ENCODE measurements around the gene TMEM30A.

TMEM30A gene

DNA sequence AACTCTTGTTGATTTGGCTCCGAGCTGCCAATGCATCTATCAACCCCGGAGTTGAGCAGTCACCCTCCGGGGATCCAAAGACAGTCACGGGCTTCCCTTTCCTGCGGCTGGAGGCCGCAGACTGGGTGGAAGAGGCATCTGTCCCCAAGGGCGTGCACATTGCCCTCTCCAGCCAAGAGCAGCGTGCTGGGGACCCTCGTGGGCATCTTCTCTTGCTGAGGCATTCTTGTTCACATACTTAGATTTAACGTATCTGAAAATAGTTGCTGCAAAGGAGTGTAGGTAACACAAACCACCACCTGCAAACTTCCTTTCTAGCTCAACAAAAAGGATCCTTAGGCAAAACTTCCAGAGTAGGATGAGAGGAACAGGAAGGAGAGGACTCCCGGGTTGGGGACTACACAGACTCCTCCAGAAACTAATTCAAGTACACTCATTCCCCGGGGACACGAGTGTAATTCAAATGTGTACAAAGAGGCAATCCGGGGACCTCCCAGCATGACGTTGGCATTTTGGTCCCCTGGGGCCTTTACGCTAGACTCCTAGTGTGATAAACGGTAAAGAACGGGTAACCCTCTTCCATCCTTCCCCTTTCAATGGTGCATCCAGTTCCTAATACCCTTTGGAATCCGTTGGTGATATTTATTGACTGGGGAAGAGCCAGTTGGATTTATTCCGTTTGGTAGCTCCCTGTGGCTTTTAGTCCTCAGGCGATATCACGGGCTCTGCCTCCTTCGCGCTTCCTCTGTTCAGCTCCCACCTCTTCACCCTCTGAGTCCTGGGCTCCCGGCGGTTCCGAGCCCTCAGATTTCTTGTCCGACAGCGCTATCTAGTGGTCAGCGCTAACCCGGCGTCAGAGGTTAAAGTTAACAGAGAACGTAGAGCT is 76.1 kb downstream of the TMEM30A start:
- H3K18ac ChIP-seq (ENCODE audit: low read length) = no peak overlapping the region
- peak overlapping the region; percentile 37 for H3K4me2 ChIP-seq (ENCODE audit: insufficient read depth, low read length, poor library complexity, severe bottlenecking)
- H3K9ac ChIP-seq (ENCODE audit: low read depth, low read length, poor library complexity) = no peak overlapping the region
- no peaks in the 10 kb centered on the region for H3K79me1 ChIP-seq (ENCODE audit: low read depth, low read length)
- no peak overlapping the region for H3K4me3 ChIP-seq (ENCODE audit: low read length in 2 of 2)
- no peaks in the 10 kb centered on the region for H3K9me3 ChIP-seq (replicated peaks in 1 of 2; ENCODE audit: control insufficient read depth in 2 of 2, insufficient read depth in 1 of 2, low read depth in 1 of 2, low read length in 2 of 2)
- H3K4ac ChIP-seq (ENCODE audit: low read length) = no peak overlapping the region
- no peak overlapping the region for H2BK15ac ChIP-seq (ENCODE audit: low read length)
- no peak overlapping the region for H3K23ac ChIP-seq (ENCODE audit: low read depth, low read length, poor library complexity)
- H2AK5ac ChIP-seq (ENCODE audit: low read depth, low read length) = no peak overlapping the region
- no peak overlapping the region for H2BK5ac ChIP-seq (ENCODE audit: low read length)
- peaks cover 15 to 73% (median 51%) of the 10 kb centered on the region in 3 experiments for H3K27me3 ChIP-seq (ENCODE audit: control insufficient read depth in 3 of 3, insufficient read depth in 3 of 3, low read depth in 1 of 3, low read length in 3 of 3)
- no peak overlapping the region for H4K91ac ChIP-seq (ENCODE audit: low read depth, low read length, poor library complexity)
- no peak overlapping the region for H3K14ac ChIP-seq (ENCODE audit: low read length)
- no peak overlapping the region for H3K27ac ChIP-seq (replicated peaks; ENCODE audit: low read length)
- peak; percentile 86 for DNase-seq (ENCODE audit: low spot score)
- no peak overlapping the region for H2BK12ac ChIP-seq (ENCODE audit: low read length)
- H2BK120ac ChIP-seq (ENCODE audit: low read depth, low read length) = no peak overlapping the region
- no peaks in the 10 kb centered on the region for H3K36me3 ChIP-seq (replicated peaks in 1 of 2; ENCODE audit: control insufficient read depth in 2 of 2, insufficient read depth in 2 of 2, low read length in 2 of 2)
- H2AFZ ChIP-seq (ENCODE audit: low read length) = no peak overlapping the region
- peaks cover 5 to 21% of the 10 kb centered on the region in 2 donors for H3K4me1 ChIP-seq (ENCODE audit: control insufficient read depth in 2 of 2, insufficient read depth in 1 of 2, low read depth in 1 of 2, low read length in 2 of 2)
- no peak overlapping the region for H4K8ac ChIP-seq (ENCODE audit: low read depth, low read length)
- WGBS, 2 donors (ENCODE audit: extremely low coverage in 2 of 2, insufficient read length in 2 of 2, insufficient replicate concordance in 1 of 2) = no CpG with 5 or more reads among the region's 33 CpGs

DNA sequence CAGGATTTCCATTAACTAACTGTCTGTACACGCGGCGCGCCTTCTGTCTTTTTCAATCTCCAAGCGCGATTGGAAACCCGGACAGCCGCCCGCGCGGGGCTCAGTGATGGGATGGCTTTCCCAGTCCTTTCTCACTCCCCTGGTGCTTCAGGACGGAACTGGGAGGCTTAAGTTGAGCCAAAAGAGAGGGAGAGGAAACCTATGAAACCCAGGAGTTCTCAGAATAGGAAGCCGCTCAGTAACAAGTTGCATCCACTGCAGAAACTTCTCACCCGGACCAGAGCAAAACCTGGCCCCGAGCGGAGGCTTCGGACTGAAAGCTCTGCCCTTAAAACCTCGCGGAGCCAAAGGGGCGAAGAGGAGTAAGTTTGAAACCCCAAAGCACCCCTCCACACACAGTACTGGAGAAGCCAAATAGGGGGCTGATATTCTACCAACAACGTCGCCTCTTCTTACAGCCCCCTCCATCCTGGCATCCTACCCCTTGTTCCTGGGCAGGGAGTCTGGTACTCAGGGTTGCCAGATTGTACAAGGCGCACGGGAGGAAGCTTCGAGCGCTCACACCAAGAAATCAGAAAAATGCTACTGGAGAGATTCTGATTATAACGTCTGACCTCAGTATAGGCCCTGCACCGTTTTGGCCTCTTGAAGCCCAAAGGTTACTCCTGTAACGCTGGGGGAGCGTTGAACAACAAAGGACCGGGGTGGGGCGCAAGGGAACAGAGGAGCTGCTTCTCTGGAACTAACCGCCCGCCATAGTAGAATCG is 77.8 kb downstream of the TMEM30A start:
- Histone ChIP-seq H3K9me3 (replicated peaks in 1 of 2; ENCODE audit: control insufficient read depth in 2 of 2, insufficient read depth in 1 of 2, low read depth in 1 of 2, low read length in 2 of 2) (no peaks in the 10 kb centered on the region), H3K4ac (ENCODE audit: low read length) (no peak overlapping the region), H3K27me3 (ENCODE audit: control insufficient read depth in 3 of 3, insufficient read depth in 3 of 3, low read depth in 1 of 3, low read length in 3 of 3) (peaks cover 23 to 91% (median 68%) of the 10 kb centered on the region in 3 experiments), H3K18ac (ENCODE audit: low read length) (peak overlapping the region; percentile 53), H3K4me1 (ENCODE audit: control insufficient read depth in 2 of 2, insufficient read depth in 1 of 2, low read depth in 1 of 2, low read length in 2 of 2) (peaks cover 5 to 25% of the 10 kb centered on the region in 2 donors), H4K8ac (ENCODE audit: low read depth, low read length) (no peak overlapping the region), H4K91ac (ENCODE audit: low read depth, low read length, poor library complexity) (no peak overlapping the region), H3K79me1 (ENCODE audit: low read depth, low read length) (no peaks in the 10 kb centered on the region), H2BK5ac (ENCODE audit: low read length) (no peak overlapping the region), H3K4me3 (ENCODE audit: low read length in 2 of 2) (peak overlapping the region in 1 of 2 donors; percentile 73), H3K36me3 (replicated peaks in 1 of 2; ENCODE audit: control insufficient read depth in 2 of 2, insufficient read depth in 2 of 2, low read length in 2 of 2) (no peaks in the 10 kb centered on the region), H2BK120ac (ENCODE audit: low read depth, low read length) (no peak overlapping the region), H2BK15ac (ENCODE audit: low read length) (peak overlapping the region; percentile 5), H3K23ac (ENCODE audit: low read depth, low read length, poor library complexity) (no peak overlapping the region), H3K4me2 (ENCODE audit: insufficient read depth, low read length, poor library complexity, severe bottlenecking) (peak overlapping the region; percentile 96), H3K27ac (replicated peaks; ENCODE audit: low read length) (no peak overlapping the region), H2AFZ (ENCODE audit: low read length) (peak overlapping the region; percentile 87), H2AK5ac (ENCODE audit: low read depth, low read length) (no peak overlapping the region), H2BK12ac (ENCODE audit: low read length) (no peak overlapping the region), H3K14ac (ENCODE audit: low read length) (no peak overlapping the region), H3K9ac (ENCODE audit: low read depth, low read length, poor library complexity) (peak overlapping the region; percentile 33)
- WGBS, 2 donors (ENCODE audit: extremely low coverage in 2 of 2, insufficient read length in 2 of 2, insufficient replicate concordance in 1 of 2) = no CpG with 5 or more reads among the region's 35 CpGs
- DNase-seq (ENCODE audit: low spot score) = peak; percentile 37

DNA sequence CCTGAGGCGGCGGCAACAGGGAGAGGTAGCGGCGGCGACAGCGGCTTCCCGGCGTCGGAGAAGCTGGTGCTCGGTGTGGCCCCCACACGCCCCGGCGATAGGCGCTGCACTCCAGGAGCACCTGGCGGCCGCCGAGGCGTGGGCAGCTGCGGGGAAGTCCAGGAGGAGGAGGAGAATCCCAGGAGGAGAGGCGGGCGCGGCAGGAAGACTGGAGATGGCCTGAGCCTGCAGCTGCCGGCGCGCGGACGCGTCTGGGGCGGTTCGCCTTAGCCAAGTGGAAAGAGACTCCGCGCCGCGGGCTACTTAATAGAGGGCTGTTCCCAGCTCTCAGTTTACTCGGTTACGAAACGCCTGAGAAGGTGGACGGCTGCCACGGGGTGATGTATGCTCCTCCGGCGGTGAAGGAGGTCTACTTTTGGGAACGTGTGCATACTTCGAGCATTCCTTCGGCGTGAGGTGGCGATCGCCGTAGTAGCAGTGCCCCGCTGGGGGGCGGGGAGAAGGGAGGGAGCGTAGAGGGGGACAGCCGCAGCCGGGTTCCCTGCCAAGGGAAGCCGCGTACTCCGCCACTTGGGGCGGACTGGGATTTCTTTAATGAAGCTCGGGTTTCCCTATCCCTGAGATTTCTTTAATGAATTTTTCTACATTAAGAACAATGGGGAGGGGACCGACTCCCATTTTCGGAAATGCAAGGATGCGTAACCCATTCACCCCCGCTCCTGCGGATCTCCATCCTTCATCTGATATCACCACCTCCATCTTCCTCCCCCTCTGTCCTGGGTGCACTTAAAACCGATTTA is 78.6 kb downstream of the TMEM30A start, which contains the start of gene COL12A1:
TSS of gene COL12A1 (minus strand) at position 278 of the 800 bp plus-strand sequence. CDS start 3,261 bp downstream, outside the sequence.
- Histone ChIP-seq H3K27me3 (ENCODE audit: control insufficient read depth in 3 of 3, insufficient read depth in 3 of 3, low read depth in 1 of 3, low read length in 3 of 3) (peaks cover 26 to 98% (median 71%) of the 10 kb centered on the region in 3 experiments), H2AK5ac (ENCODE audit: low read depth, low read length) (no peak within 1 kb of the TSS), H2BK120ac (ENCODE audit: low read depth, low read length) (no peak within 1 kb of the TSS), H2BK15ac (ENCODE audit: low read length) (peak within 1 kb of the TSS; percentile 34), H3K18ac (ENCODE audit: low read length) (peak within 1 kb of the TSS; percentile 89), H3K79me1 (ENCODE audit: low read depth, low read length) (no peaks in the 10 kb centered on the region), H2BK12ac (ENCODE audit: low read length) (no peak within 1 kb of the TSS), H4K8ac (ENCODE audit: low read depth, low read length) (no peak within 1 kb of the TSS), H4K91ac (ENCODE audit: low read depth, low read length, poor library complexity) (no peak within 1 kb of the TSS), H3K4me1 (ENCODE audit: control insufficient read depth in 2 of 2, insufficient read depth in 1 of 2, low read depth in 1 of 2, low read length in 2 of 2) (peaks cover 5 to 25% of the 10 kb centered on the region in 2 donors), H2AFZ (ENCODE audit: low read length) (peak within 1 kb of the TSS; percentile 87), H2BK5ac (ENCODE audit: low read length) (no peak within 1 kb of the TSS), H3K4ac (ENCODE audit: low read length) (no peak within 1 kb of the TSS), H3K4me2 (ENCODE audit: insufficient read depth, low read length, poor library complexity, severe bottlenecking) (peak within 1 kb of the TSS; percentile 96), H3K36me3 (replicated peaks in 1 of 2; ENCODE audit: control insufficient read depth in 2 of 2, insufficient read depth in 2 of 2, low read length in 2 of 2) (no peaks in the 10 kb centered on the region), H3K14ac (ENCODE audit: low read length) (no peak within 1 kb of the TSS), H3K9ac (ENCODE audit: low read depth, low read length, poor library complexity) (peak within 1 kb of the TSS; percentile 61), H3K23ac (ENCODE audit: low read depth, low read length, poor library complexity) (peak within 1 kb of the TSS; percentile 81), H3K4me3 (ENCODE audit: low read length in 2 of 2) (peak within 1 kb of the TSS in 1 of 2 donors; percentile 77), H3K27ac (replicated peaks; ENCODE audit: low read length) (no peak within 1 kb of the TSS), H3K9me3 (replicated peaks in 1 of 2; ENCODE audit: control insufficient read depth in 2 of 2, insufficient read depth in 1 of 2, low read depth in 1 of 2, low read length in 2 of 2) (no peaks in the 10 kb centered on the region)
- WGBS, 2 donors (ENCODE audit: extremely low coverage in 2 of 2, insufficient read length in 2 of 2, insufficient replicate concordance in 1 of 2) = no CpG with 5 or more reads among the region's 64 CpGs
- DNase-seq (ENCODE audit: low spot score) = peak; percentile 70

All from neuronal stem cell (in vitro differentiated cells).